Left colon (tissue), 2 donors: ENCODE measurements around the gene CLDN5. TPM values are rescaled to one million over a fixed set of nuclear protein-coding genes. Genes with fewer than 3 reads are reported as not detected.

Experiments used
- ATAC-seq: fragments of 200-7000 bp; cut with Tn5 transposase; one replicate; pipeline ENCODE4 v1.9.1; 2020; ENCODE audit warnings: mild to moderate bottlenecking, moderate library complexity
- DNase-seq, 2 donors: peaks; one replicate each; pipeline ENCODE4 v3.0.0-alpha.2; 2020
- intact Hi-C, 2 donors: fragments of 100-400 bp; cut with DNase I in 1 of 2; cut with micrococcal nuclease in 1 of 2; formaldehyde crosslinking; loops; one replicate each; pipeline versions ENCODE4 v1.11.2 to v1.14.0; 2022; cut with DNase I, micrococcal nuclease
- total RNA-seq, 2 donors: library from RNA; stranded (reverse); fragmentation: NEBNext Ultra II Directional; extraction: Animal tissue kit (Norgen Biotek cat#: 25700); gene quantifications; one replicate each; pipeline ENCODE4 v1.2.1, GENCODE V29; 2021
- donor health status: DM: no; HTN: no; CAD: no.
- donor health status: DM: yes; HTN: yes; CAD: no.

The CLDN5 gene
- total RNA-seq, 2 donors from 2014 or later = 18.6 to 27.7 TPM

DNA sequence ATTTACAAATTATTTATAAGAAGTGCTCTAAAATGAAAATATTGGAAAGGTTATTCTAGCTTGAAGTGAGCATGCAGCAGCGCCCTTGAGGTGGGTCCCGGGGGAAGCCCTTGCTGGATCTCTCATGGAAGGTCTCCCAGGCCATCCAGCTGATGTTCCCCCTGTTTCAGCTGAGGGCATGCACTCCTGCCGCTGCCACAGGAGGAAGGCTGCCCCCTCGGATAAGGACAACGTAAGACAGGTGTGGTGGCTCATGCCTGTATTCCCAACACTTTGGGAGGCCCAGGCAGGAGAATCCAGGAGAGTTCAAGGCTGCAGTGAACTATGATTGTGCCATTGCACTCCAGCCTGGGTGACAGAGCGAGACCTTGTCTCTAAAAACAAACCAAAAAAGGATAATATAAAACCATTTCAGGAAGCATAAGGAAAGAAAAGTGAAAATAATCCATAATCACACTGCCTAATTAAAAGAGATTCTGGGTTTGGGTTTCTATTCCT lies 29.5 kb downstream of the CLDN5 start:
- ATAC-seq = no peak
- intact Hi-C loops = no loop called here
- no peak for DNase-seq

DNA sequence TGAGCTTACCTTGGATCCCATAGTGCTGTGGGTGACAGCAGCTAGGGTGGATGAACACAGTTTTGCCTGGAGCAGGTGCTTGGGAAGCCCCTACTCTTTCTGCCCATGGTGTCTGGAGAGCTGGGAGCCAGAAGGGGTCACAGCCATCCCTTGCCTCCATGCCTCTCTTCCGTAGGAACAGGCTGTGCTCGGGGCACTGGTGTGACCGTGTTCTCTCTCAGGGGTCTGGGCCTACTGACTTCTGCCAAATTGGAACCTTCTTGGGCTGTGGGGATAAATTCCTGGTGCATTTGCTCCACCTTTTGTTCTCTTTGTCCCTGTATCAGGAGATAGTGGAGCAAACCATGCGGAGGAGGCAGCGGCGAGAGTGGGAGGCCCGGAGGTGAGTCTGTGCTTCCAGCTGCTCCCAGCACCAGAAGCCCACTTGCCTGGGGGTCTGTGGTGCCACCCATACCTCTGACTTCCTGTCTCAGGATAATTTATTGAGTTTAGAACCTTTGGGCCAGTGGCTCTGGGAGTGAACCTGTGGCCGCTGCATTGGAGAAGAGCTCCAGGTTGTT lies 30.1 kb downstream of the CLDN5 start:
- intact Hi-C loops = no loop called here
- DNase-seq (no peak), ATAC-seq (no peak)

DNA sequence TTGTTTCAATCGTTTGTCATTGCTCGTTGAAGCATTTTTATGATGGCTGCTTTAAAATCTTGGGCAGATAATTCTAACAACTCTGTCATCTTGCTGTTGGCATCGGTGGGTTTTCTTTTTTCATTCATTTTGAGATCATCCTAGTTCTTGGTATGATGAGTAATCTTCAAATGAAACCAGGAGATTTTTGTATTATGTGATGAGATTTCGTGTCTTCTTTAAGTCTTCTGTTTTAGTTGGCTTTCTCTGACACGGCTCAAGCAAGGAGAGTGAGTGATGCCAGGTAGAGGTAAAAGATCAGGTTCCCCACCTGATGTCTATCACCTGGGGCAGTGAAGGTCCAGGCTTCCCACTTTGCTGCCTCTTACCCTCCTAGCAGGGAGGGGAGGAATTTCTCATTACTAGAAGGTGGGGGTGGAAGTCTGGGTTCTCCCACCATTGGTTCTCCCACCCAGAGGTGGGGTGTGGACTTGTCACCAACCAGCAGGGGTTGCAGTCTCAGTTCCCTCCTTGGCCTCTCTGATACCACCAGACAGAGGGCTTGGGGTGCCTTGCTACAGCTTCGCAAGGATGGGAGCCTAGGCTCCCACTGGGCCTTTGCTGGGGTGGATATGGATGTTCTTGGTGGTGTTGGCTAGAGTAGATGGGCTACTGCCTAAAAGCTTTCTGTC lies 31.6 kb downstream of the CLDN5 start:
- intact Hi-C loops = no loop called here
- DNase-seq = no peak
- no peak for ATAC-seq

DNA sequence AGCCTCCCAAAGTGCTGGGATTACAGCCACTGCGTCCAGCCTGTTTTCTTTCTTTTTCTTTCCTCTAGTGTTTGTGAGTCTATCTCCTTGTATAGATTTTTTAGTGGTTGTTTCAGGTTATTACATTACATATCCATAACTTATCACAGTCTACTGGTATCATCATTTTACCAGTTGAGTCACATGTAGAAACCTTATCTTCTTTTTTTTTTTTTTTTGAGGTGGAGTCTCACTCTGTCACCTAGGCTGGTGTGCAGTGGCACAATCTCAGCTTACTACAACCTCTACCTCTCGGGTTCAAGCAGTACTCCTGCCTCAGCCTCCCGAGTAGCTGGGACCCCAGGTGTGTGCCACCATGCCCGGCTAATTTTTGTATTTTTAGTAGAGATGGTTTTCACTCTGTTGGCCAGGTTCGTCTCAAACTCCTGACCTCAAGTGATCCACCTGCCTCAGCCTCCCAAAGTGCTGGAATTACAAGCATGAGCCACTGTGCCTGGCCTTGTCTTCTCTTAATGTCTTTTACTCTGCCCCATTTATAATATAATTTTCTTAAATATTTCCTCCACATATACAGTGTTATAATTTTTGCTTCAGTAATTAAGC lies 33.5 kb downstream of the CLDN5 start:
- ATAC-seq (no peak), DNase-seq (no peak)
- intact Hi-C loops = no loop called here

DNA sequence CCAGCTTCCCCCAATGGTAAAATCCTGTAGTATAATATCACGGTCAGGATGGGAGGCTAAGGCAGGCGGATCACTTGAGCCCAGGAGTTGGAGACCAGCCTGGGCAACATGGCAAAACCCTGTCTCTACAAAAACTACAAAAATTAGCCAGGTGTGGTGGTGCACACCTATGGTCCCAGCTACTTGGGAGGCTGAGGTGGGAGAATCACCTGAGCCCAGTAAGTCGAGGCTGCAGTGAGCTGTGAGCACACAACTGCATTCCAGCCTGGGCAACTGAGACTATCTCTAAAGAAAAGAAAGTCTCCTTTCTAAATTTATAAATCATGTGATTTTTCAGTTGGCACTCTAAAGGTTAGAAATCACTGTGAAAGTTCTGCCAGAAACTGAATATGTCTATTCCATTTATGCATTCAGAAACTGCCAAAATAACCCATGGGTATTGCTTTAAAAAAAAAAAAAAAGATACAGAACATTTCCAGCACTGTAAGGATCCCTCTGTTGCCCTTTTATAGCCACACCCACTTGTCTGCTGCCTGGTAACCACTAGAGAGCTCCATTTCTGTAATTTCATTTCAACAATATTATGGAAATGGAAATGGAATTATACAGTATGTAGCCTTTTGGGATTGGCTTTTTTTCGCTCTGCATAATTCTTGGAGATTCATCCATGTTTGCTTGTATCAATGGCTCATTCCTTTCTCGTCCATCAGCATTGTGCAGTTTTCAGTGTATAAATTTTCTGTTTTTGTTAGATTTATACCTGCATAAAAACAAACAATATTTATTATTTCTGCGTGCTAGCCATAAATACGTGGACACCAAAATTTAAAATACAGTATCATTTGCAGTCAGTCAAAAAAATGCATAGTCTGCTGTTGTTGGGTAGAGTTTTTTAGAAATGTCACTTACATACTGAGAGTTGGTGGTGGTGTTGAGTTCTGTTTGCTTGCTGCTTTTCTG lies 35.0 kb downstream of the CLDN5 start:
- intact Hi-C loops = no loop called here
- DNase-seq (no peak), ATAC-seq (peak; percentile 70)

GRCh38 chr22:19488285-19488684 lies 35.9 kb downstream of the CLDN5 start:
- DNase-seq (no peak), ATAC-seq (no peak)
- intact Hi-C loops = no loop called here

DNA sequence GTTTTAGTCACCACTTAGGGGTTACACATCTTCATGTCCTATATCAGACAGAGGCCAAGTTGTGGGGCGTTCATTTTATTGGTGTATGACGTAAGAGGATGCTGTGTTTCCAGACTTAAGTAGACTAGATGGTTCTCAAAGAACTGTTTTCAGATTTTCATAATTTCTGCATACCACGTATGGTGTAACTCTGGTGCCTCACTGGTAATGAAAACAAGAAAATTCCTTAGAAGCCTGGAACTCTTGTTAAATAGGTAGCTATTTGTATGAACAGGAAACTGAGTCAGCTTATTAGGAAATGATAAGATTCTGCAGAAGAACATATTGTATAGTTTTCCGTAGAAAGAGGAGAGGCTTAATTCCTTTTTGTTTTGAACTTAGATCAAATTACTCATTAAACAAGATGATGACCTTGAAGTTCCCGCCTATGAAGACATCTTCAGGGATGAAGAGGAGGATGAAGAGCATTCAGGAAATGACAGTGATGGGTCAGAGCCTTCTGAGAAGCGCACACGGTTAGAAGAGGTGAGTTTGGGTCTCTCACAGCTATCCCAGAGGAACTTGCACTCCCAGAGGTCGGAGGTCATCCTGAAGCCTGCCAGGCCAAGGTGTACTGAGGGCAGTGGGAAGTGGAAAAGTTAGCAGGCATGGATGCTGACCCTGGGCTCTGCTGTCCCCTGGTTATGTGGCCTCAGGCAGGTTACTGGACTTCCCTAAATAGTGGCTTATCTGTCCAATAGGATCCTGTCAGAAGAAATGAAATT lies 40.5 kb downstream of the CLDN5 start:
- no peak for ATAC-seq
- intact Hi-C loops = no loop called here
- DNase-seq = no peak

GRCh38 chr22:19482297-19482696 lies 41.9 kb downstream of the CLDN5 start:
- no peak for ATAC-seq
- DNase-seq = no peak
- intact Hi-C loops = no loop called here

DNA sequence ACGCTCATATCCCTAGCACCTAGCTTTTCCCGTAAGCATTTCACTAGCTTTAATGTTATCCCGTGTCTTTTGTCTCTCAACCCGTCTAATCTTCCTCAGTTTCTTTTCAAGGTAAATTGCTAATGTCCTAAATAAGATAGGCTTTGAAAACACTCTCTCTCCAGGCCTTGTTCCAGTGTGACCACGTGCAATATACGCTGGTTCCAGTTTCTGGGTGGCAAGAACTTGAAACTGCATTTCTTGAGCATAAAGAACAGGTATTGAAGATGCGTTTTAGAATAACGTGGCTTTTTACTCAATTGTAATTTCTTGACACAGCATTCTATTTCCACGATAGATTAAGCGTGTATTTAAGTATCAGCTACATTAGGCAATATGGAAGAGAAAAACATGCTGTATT lies 43.4 kb downstream of the CLDN5 start:
- intact Hi-C loops = no loop called here
- ATAC-seq = no peak
- DNase-seq = no peak

- no peak for ATAC-seq
- intact Hi-C loops = no loop called here
These were observed 44.0 kb downstream of the CLDN5 start for GRCh38 chr22:19480173-19480568.

DNA sequence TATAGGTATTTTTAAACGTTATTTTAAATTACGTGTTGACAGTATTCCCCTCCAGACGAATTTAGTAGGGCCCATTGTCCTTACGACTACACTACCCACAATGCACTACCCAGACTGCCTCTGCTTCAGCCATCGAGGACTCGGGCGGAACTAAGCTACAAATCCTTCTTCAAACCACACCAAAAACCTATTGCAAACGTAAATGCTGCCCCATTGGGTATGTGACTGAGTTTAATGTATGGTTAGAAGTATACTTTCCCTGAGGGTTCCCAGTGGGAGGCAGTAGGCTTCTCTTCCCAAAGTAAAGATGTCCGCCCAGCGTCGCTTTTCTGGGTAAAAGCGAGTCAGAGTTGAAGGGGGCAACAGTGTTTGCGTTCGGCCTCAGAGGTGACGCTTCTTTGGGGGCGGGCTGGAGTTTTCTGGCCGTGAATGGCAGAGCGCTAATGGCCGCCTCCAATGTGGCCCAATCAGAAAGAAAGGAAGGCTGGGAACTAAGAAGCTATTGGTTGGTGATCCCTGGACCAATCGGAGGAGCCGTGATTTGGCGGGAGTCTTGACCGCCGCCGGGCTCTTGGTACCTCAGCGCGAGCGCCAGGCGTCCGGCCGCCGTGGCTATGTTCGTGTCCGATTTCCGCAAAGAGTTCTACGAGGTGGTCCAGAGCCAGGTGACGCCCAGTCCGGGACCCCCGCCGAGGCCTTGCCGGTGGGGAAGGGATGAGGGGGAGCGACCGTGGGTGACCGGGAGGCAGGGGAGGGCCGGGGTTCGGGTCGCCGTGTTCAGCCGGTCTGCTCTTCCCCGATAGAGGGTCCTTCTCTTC lies 44.6 kb downstream of the CLDN5 start, which contains the start of gene CDC45:
CDC45 (plus strand) TSS at position 566 of the 818 bp plus-strand sequence; CDS start at position 615, 49 bp downstream.
- ATAC-seq = peak; percentile 91
- intact Hi-C loops = no loop called here

More at GRCh38 chr22:19480173-19480568, 44.0 kb downstream of the CLDN5 start:
- DNase-seq = no peak

DNA sequence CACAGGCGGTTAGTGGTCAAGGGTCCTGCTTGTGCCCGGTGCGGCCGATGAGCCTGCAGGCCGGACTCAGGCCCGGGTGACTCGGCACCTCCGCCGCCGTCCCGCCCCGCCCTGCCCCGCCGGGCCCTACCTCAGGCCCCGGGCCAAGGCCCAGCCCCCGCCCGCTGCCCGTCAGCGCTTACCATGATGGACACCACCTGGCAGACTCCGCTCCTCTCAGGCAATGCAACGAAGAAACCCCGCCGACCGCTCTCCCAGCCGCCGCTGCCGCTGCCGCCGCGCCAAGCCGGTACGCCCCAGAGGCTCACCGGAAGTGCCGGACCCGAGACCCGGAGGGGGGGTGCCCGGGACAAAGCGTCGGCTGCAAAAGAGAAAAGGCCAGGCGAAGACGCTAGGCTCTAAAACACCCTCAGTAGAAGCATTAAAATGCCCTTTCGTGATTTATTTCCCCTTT lies 45.3 kb downstream of the CLDN5 start, which contains the start of gene UFD1:
UFD1 (minus strand) TSS at position 293 of the 454 bp plus-strand sequence; CDS start at position 185, 108 bp downstream.
- ATAC-seq = peak; percentile 75
- intact Hi-C loops = no loop called here
- peak; percentile 84 to 86 for DNase-seq

More for the DNA sequence above, 44.6 kb downstream of the CLDN5 start, which contains the start of gene CDC45:
- DNase-seq = peak; percentile 95 to 97

DNA sequence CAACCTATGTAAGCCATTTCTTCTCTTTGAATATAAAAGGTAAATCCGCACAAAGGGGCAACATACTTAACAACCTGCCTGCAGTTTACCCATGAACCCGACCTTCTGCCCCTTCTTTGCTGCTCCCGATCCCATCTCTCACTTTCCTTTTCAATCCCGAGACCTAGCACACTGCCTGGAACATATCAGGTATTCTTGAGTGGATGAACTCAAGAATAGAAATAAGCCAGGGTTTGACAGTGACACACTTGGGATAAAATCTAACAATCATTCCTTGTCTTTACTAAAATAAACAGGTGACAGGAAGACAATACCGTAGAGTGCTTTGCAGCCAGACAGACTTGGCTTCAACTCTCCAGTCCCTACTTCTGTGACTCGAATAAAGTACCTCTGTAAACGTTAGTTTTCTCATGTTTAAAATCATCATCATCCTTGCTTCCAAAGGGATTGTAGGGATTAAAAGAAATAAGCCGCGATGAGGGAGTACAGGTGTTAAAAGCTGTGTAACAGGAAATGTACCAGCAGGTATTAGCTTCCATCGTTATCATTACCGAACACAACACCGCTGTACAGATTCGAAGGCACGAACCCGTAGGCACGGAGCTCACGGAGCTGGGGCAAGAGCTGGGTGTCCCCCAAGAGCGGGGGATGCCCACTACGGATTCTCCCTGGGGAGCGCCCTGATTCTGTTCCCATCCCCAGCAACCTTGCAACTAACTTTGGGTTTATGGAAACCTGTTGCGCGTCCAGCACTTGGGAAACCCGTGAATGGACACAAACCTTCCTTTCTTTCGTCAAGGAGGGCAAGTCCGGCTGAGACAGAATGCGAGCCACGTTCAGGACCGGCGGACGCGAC lies 45.9 kb downstream of the CLDN5 start:
- DNase-seq (no peak), ATAC-seq (no peak)
- intact Hi-C loops = no loop called here

DNA sequence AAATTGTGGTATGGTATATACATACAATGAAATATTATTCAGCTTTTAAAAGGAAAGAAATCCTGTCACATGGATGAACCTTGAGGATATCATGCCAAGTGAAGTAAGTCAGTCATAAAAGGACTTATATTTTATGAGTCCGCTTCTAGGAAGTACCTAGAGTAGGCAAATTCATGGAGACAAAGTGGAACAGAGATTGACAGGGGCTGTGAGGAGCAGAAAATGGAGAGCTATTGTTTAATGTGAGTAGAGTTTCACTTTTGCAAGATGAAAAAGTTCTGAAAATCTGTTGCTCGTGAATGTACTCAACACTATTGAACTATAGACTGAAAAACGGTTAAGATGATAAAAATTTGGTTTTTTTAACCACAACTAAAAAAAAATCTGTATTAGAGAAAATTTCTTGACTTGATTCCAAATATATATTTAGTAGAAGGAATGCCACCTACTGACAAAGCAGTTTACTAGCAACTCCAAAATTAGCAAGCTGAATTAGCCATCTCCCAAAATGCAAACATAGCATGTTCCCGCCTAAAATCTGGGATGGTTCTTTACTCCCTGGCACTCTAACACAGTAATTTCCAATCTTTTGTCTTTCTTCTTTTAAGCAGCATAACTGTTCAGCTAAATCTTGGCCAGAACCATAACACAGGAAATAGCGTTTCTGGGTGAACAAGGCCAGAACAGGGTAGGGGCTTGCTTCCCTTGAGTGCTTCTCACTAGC lies 46.7 kb downstream of the CLDN5 start:
- intact Hi-C loops = no loop called here
- ATAC-seq (no peak), DNase-seq (no peak)

GRCh38 chr22:19476023-19476422 lies 48.2 kb downstream of the CLDN5 start:
- intact Hi-C loops = no loop called here
- DNase-seq (no peak), ATAC-seq (no peak)

GRCh38 chr22:19473578-19473977 lies 50.6 kb downstream of the CLDN5 start:
- no peak for ATAC-seq

More at GRCh38 chr22:19473578-19473977, 50.6 kb downstream of the CLDN5 start:
- intact Hi-C loops = no loop called here
- DNase-seq = no peak
